Lower leg skin (tissue), 4 donors: ENCODE data around the gene SPG11. TPM values are rescaled to one million over a fixed set of nuclear protein-coding genes. Genes with fewer than 3 reads are reported as not detected.

ENCODE experiments used
- DNase-seq, 2 donors: peaks; one replicate each; pipeline ENCODE4 v3.0.0-alpha.2; 2019; ENCODE audit warnings: low spot score in 2 of 2
- H3K4me3 ChIP-seq: fragments of 200-600 bp; sonication (generic); 2 replicates; pipeline ENCODE4 v1.5.1; 2017; ENCODE audit warnings: mild to moderate bottlenecking, low read depth; ENCODE audit not compliant: poor library complexity, severe bottlenecking
- POLR2A ChIP-seq, 2 donors: fragments of 450-650 bp; IDR thresholded peaks; one replicate each; pipeline ENCODE4 v1.6.1; 2016 to 2017; ENCODE audit warnings: antibody characterized with exemption in 2 of 2, mild to moderate bottlenecking in 1 of 2, moderate library complexity in 1 of 2
- WGBS, 2 donors: methylation state at CpG; one replicate each; pipeline ENCODE4 v1.1.5; 2018; 5-methylcytosine and 5-hydroxymethylcytosine counted together
- intact Hi-C: fragments of 100-400 bp; cut with DNase I; formaldehyde crosslinking; loops from one replicate; pipeline ENCODE4 v1.15.0; 2023; ENCODE audit warnings: low total_unique reads
- total RNA-seq, 4 donors: library from RNA; depleted of rRNA; stranded (reverse); fragments of >200 nt; gene quantifications; one replicate each; pipeline ENCODE4 v1.1.0, GENCODE V29; 2016
- TF ChIP-seq, protein P1 (sequence below), 3 donors: fragments of 450-650 bp; IDR thresholded peaks; one replicate each; pipeline ENCODE4 v1.5.1; 2016; ENCODE audit warnings: antibody characterized with exemption in 3 of 3, mild to moderate bottlenecking in 3 of 3, moderate library complexity in 2 of 3

The SPG11 gene
- total RNA-seq, 4 donors from 2014 or later, result 78.1 to 118 (median 89.7) TPM

DNA sequence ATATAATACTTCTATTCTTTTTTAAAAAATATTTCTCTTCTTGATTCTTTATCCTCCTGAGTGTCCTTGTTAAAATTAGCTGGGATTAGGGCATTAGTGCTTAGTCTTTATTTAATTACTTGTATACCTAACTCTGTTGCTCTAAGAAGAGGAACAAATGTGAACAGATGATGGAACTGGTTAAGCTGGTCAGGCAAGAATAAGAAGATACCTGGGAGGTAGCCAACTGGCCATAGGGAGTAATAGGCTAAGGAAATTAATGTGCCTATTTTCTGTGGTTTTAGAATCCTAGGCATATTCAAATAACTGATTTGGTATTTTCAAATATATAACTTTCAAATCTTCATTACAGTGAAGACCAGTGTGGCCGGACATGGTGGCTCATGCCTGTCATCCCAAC lies 72.1 kb downstream of the SPG11 start:
- DNase-seq, result peak in 1 of 2 donors; percentile 34
- no peak overlapping the region for H3K4me3 ChIP-seq
- TF ChIP-seq, protein P1, sequence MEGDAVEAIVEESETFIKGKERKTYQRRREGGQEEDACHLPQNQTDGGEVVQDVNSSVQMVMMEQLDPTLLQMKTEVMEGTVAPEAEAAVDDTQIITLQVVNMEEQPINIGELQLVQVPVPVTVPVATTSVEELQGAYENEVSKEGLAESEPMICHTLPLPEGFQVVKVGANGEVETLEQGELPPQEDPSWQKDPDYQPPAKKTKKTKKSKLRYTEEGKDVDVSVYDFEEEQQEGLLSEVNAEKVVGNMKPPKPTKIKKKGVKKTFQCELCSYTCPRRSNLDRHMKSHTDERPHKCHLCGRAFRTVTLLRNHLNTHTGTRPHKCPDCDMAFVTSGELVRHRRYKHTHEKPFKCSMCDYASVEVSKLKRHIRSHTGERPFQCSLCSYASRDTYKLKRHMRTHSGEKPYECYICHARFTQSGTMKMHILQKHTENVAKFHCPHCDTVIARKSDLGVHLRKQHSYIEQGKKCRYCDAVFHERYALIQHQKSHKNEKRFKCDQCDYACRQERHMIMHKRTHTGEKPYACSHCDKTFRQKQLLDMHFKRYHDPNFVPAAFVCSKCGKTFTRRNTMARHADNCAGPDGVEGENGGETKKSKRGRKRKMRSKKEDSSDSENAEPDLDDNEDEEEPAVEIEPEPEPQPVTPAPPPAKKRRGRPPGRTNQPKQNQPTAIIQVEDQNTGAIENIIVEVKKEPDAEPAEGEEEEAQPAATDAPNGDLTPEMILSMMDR (IDR thresholded peaks at IDR 0.05), result no peak
- TF ChIP-seq POLR2A (IDR thresholded peaks at IDR 0.05), result no peak
- intact Hi-C loops, result no loop called here
- 70 to 75% methylated on average over 1 of the region's 1 CpG for WGBS, 2 donors

GRCh38 chr15:44588541-44588940 lies 74.9 kb downstream of the SPG11 start:
- WGBS, 2 donors, result 73 to 89% methylated on average over 5 of the region's 5 CpGs
- intact Hi-C loops, result no loop called here
- TF ChIP-seq, protein P1 (IDR thresholded peaks at IDR 0.05), result no peak
- no peak for TF ChIP-seq POLR2A (IDR thresholded peaks at IDR 0.05)
- no peak for DNase-seq
- no peak overlapping the region for H3K4me3 ChIP-seq

- WGBS, 2 donors, result 80 to 88% methylated on average over 2 of the region's 2 CpGs
- DNase-seq, result no peak
- intact Hi-C loops, result no loop called here
- no peak overlapping the region for H3K4me3 ChIP-seq
- no peak for TF ChIP-seq POLR2A (IDR thresholded peaks at IDR 0.05)
- TF ChIP-seq, protein P1 (IDR thresholded peaks at IDR 0.05), result no peak
Observed at GRCh38 chr15:44585633-44586032, 77.8 kb downstream of the SPG11 start.

GRCh38 chr15:44584162-44584749 lies 79.2 kb downstream of the SPG11 start:
- TF ChIP-seq POLR2A (IDR thresholded peaks at IDR 0.05), result no peak
- TF ChIP-seq, protein P1 (IDR thresholded peaks at IDR 0.05), result no peak
- 76 to 90% methylated on average over 5 of the region's 5 CpGs for WGBS, 2 donors
- intact Hi-C loops, result loop anchor here (5.0 kb wide), 1 partner anchor 148 kb away; no protein-coding TSS in a partner anchor
- DNase-seq, result no peak
- no peak overlapping the region for H3K4me3 ChIP-seq

DNA sequence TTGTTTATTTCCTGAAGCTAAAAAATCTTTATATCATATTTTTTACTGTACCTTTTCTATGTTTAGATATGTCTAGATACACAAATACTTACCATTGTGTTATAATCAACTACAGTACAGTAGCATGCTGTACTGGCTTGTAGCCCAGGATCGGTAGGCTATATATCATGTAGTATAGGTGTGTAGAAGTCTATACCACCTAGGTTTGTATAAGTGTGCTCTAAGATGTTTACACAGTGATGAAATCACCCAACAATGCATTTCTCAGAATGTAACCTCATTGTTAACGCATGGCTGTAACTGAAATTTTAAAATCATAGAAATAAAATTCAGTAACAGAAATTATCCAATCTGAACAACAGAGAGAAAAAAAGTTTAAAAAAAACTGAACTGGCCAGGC lies 83.4 kb downstream of the SPG11 start:
- no peak for DNase-seq
- intact Hi-C loops, result loop anchor here (5.0 kb wide), 1 partner anchor 152 kb away; no protein-coding TSS in a partner anchor
- H3K4me3 ChIP-seq, result no peak overlapping the region
- TF ChIP-seq, protein P1 (IDR thresholded peaks at IDR 0.05), result no peak
- TF ChIP-seq POLR2A (IDR thresholded peaks at IDR 0.05), result no peak
- WGBS, 2 donors, result 88 to 89% methylated on average over 2 of the region's 2 CpGs

GRCh38 chr15:44574734-44575133 lies 88.7 kb downstream of the SPG11 start:
- H3K4me3 ChIP-seq, result no peak overlapping the region
- no peak for DNase-seq
- WGBS, 2 donors, result 38 to 42% methylated on average over 1 of the region's 1 CpG
- no peak for TF ChIP-seq POLR2A (IDR thresholded peaks at IDR 0.05)
- TF ChIP-seq, protein P1 (IDR thresholded peaks at IDR 0.05), result no peak
- intact Hi-C loops, result loop anchor here (5.0 kb wide), 1 partner anchor 88 kb away; the partner anchor contains the start of gene SPG11
